Smooth muscle cell (in vitro differentiated cells): ENCODE data around the gene KIAA0753. TPM values are rescaled to one million over a fixed set of nuclear protein-coding genes. Genes with fewer than 3 reads are reported as not detected.

Source experiments
- DNase-seq: peaks from one replicate; lab custom pipeline; 2025; ENCODE audit not compliant: unreplicated experiment; lab: John Stamatoyannopoulos, UW
- H2AFZ ChIP-seq: fragments of 200-600 bp; sonication (generic); 2 replicates; pipeline ENCODE4 v1.6.0; 2016; ENCODE audit warnings: antibody characterized with exemption, low read depth, mild to moderate bottlenecking
- H3F3A ChIP-seq: fragments of 200-600 bp; sonication (generic); 2 replicates; pipeline ENCODE4 v1.6.0; 2017; ENCODE audit warnings: antibody characterized with exemption, low read depth
- H3K27ac ChIP-seq: fragments of 200-600 bp; sonication (generic); 2 replicates; pipeline ENCODE4 v1.5.1; 2016; ENCODE audit warnings: low read depth, mild to moderate bottlenecking
- H3K27me3 ChIP-seq: fragments of 200-600 bp; sonication (generic); 2 replicates; pipeline ENCODE4 v1.6.1; 2016; ENCODE audit warnings: low read depth, mild to moderate bottlenecking
- H3K36me3 ChIP-seq: fragments of 200-600 bp; sonication (generic); 2 replicates; pipeline ENCODE4 v1.5.1; 2016; ENCODE audit warnings: low read depth
- H3K4me1 ChIP-seq: fragments of 200-600 bp; sonication (generic); 2 replicates; pipeline ENCODE4 v1.5.1; 2016; ENCODE audit warnings: low read depth
- H3K4me2 ChIP-seq: fragments of 200-600 bp; sonication (generic); 2 replicates; pipeline ENCODE4 v1.6.0; 2016; ENCODE audit warnings: mild to moderate bottlenecking
- H3K4me3 ChIP-seq: fragments of 200-600 bp; sonication (generic); 2 replicates; pipeline ENCODE4 v1.5.1; 2016; ENCODE audit warnings: mild to moderate bottlenecking
- H3K79me2 ChIP-seq: fragments of 200-600 bp; sonication (generic); 2 replicates; pipeline ENCODE4 v1.6.0; 2016; ENCODE audit warnings: low read depth, mild to moderate bottlenecking
- H3K9ac ChIP-seq: fragments of 200-600 bp; sonication (generic); 2 replicates; pipeline ENCODE4 v1.6.0; 2016; ENCODE audit warnings: low read depth
- H3K9me3 ChIP-seq: fragments of 200-600 bp; sonication (generic); replicated peaks from 2 replicates; pipeline ENCODE4 v1.5.1; 2016; ENCODE audit warnings: low read depth
- H4K20me1 ChIP-seq: fragments of 200-600 bp; sonication (generic); 2 replicates; pipeline ENCODE4 v1.6.0; 2016; ENCODE audit warnings: low read depth
- WGBS: methylation state at CpG from one replicate; pipeline ENCODE4 v1.1.7; 2016; ENCODE audit warnings: low lambda C conversion rate; 5-methylcytosine and 5-hydroxymethylcytosine counted together
- polyA plus RNA-seq: library from polyadenylated mRNA; unstranded; fragments of >200 nt; fragmentation: Nextera tagmentation; extraction: Ambion mirVana; gene quantifications from 2 replicates; pipeline ENCODE4 v1.2.1, GENCODE V29; 2016
- total RNA-seq: library from RNA; depleted of rRNA; stranded (reverse); fragments of >200 nt; gene quantifications from 2 replicates; pipeline ENCODE4 v1.2.3, GENCODE V29; 2014
- TF ChIP-seq, protein P1 (sequence below): fragments of 200-600 bp; sonication (generic); IDR thresholded peaks from 2 replicates; pipeline ENCODE4 v1.5.1; 2017; ENCODE audit warnings: borderline replicate concordance, mild to moderate bottlenecking, antibody characterized with exemption; ENCODE audit not compliant: insufficient read depth, poor library complexity, severe bottlenecking

KIAA0753 gene
- total and polyA plus RNA-seq, 2 experiments from 2014 or later: 4.9 to 15.0 TPM

DNA sequence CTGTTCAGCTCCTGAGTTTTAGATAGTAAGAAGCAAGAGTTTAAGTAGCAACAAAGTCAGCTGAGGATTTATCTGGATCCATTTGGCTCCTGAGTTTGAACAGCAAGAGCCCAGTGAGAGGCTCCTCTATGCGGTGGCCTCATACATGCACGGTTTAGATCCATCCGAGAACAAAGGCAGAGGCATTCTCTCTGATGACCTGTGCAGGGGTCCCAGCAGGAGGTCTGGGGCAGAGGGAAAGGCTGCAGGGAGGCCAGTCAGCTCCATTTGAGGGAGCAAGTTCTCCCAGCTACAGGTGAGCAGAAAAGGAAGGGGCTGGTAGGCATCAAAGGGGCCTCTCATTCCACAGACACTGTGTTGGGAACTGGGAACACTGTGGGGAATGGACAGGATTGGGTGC is 100.6 kb downstream of the KIAA0753 start:
- Histone ChIP-seq H4K20me1 (no peaks in the 10 kb centered on the region), H3K27me3 (no peaks in the 10 kb centered on the region), H3K4me3 (no peak overlapping the region), H3K4me2 (no peak overlapping the region), H3F3A (no peaks in the 10 kb centered on the region), H3K27ac (no peak overlapping the region), H3K4me1 (no peaks in the 10 kb centered on the region), H2AFZ (no peak overlapping the region), H3K79me2 (no peaks in the 10 kb centered on the region), H3K36me3 (no peaks in the 10 kb centered on the region), H3K9me3 (peaks cover 3% of the 10 kb centered on the region), H3K9ac (no peak overlapping the region)
- TF ChIP-seq, protein P1, sequence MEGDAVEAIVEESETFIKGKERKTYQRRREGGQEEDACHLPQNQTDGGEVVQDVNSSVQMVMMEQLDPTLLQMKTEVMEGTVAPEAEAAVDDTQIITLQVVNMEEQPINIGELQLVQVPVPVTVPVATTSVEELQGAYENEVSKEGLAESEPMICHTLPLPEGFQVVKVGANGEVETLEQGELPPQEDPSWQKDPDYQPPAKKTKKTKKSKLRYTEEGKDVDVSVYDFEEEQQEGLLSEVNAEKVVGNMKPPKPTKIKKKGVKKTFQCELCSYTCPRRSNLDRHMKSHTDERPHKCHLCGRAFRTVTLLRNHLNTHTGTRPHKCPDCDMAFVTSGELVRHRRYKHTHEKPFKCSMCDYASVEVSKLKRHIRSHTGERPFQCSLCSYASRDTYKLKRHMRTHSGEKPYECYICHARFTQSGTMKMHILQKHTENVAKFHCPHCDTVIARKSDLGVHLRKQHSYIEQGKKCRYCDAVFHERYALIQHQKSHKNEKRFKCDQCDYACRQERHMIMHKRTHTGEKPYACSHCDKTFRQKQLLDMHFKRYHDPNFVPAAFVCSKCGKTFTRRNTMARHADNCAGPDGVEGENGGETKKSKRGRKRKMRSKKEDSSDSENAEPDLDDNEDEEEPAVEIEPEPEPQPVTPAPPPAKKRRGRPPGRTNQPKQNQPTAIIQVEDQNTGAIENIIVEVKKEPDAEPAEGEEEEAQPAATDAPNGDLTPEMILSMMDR: no peak
- 43% methylated on average over 3 of the region's 3 CpGs for WGBS
- DNase-seq: no peak

DNA sequence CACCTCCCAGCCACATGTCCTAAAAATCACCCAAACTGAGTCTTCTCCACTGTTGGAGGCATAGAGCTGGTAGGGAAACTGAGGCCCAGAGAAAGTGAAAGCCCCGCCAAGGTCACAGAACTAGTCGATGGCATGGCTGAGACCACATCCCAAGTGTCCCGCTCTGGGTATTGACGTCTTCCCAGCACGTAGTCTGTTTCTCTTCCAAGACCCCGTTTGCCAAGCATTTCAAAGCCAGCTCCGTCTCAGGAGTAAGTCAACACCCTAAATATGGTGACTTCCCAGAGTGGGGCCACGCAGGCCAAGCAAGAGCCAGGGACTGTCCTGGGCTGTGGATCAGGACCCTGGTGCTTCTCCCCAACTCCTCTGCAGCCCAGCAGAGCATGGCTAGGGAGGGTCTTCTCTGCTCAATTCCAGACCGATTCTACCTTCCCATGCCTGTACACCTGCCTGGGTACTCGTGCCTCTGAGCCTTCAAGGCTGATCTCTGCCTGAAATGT is 103.9 kb downstream of the KIAA0753 start:
- Histone ChIP-seq H4K20me1 (no peaks in the 10 kb centered on the region), H2AFZ (no peak overlapping the region), H3K9me3 (peaks cover 3% of the 10 kb centered on the region), H3K9ac (no peak overlapping the region), H3K4me1 (no peaks in the 10 kb centered on the region), H3K36me3 (no peaks in the 10 kb centered on the region), H3F3A (no peaks in the 10 kb centered on the region), H3K27ac (no peak overlapping the region), H3K79me2 (no peaks in the 10 kb centered on the region), H3K27me3 (no peaks in the 10 kb centered on the region), H3K4me2 (no peak overlapping the region), H3K4me3 (no peak overlapping the region)
- TF ChIP-seq, protein P1: no peak
- no peak for DNase-seq
- 96% methylated on average over 10 of the region's 10 CpGs for WGBS

DNA sequence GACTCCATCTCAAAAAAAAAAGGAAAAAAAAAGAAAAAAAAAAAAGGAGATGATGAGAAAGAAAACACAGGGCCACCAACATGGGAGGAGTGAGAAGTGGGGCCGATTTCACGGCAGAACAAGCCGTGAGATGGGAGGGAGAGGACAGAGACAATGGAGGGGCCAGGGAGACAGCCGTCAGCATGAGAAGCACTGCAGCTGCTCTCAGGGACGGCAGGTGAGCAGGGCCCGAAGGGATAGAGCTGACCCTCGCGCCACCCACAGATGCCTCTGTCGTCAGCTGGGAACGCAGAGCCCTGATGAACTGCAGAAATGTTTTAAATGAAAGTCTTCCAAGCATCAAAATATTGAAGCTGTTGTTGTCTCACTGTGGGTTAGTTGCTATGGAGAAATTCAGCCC is 104.5 kb downstream of the KIAA0753 start:
- Histone ChIP-seq H3K4me2 (no peak overlapping the region), H3F3A (no peaks in the 10 kb centered on the region), H3K9ac (no peak overlapping the region), H3K4me3 (no peak overlapping the region), H3K27me3 (no peaks in the 10 kb centered on the region), H3K36me3 (no peaks in the 10 kb centered on the region), H3K79me2 (no peaks in the 10 kb centered on the region), H3K9me3 (peaks cover 3% of the 10 kb centered on the region), H3K4me1 (no peaks in the 10 kb centered on the region), H2AFZ (no peak overlapping the region), H4K20me1 (no peaks in the 10 kb centered on the region), H3K27ac (no peak overlapping the region)
- DNase-seq: no peak
- WGBS: 94% methylated on average over 10 of the region's 10 CpGs
- TF ChIP-seq, protein P1: no peak

DNA sequence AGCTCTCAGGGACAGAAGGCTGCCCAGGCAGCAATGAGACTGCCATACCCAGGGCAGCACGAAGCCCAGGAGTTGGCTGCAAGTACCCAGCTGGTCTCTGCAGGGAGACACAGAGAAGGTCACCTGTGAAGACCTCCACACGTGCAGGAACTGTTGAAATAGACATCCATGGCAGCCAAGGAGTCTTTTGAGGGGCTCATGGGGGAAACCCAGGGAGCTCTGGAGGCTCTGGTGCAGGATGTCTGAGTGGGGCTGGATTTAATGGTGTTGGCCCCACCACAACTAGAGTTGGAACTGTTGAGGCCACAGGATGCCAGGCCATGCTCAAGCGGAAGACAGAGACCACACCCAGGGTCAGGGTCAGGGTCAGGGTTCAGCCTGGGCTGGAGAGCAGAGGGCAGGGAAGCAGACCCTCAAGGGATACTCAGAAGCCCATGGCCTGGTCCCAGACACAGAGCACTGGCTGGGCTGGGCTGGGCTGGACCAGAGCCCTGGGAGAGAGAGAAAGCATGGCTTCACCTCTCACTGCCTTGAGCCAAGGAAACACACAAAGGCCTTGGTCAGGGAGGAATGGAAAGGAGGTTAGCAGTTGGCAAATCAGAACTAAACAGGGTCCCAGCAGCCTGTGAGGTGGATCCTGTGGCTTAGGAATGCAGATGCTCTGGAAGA is 105.5 kb downstream of the KIAA0753 start:
- no peaks in the 10 kb centered on the region for H4K20me1 ChIP-seq
- no peak for DNase-seq
- TF ChIP-seq, protein P1: no peak
- 95% methylated on average over 3 of the region's 3 CpGs for WGBS
- H3K4me1 ChIP-seq: no peaks in the 10 kb centered on the region
- H3K4me2 ChIP-seq: no peak overlapping the region
- no peak overlapping the region for H3K4me3 ChIP-seq
- H2AFZ ChIP-seq: no peak overlapping the region
- H3F3A ChIP-seq: no peaks in the 10 kb centered on the region
- no peak overlapping the region for H3K27ac ChIP-seq
- H3K36me3 ChIP-seq: no peaks in the 10 kb centered on the region
- no peaks in the 10 kb centered on the region for H3K79me2 ChIP-seq
- H3K27me3 ChIP-seq: no peaks in the 10 kb centered on the region
- peaks cover 3% of the 10 kb centered on the region for H3K9me3 ChIP-seq
- no peak overlapping the region for H3K9ac ChIP-seq
